HG03354 (cell line): ENCODE measurements around the gene CHCHD3.
"Not testable (repeated sequence)": the region's sequence is repeated elsewhere in the genome, so short reads cannot be mapped to it uniquely, and the experiment has no call there.

Source experiments
- ATAC-seq: cut with Tn5 transposase; IDR thresholded peaks from one replicate; pipeline ENCODE4 v1.9.1; 2021; ENCODE audit warnings: mild to moderate bottlenecking; ENCODE audit not compliant: unreplicated experiment, poor library complexity, severe bottlenecking

Gene CHCHD3

DNA sequence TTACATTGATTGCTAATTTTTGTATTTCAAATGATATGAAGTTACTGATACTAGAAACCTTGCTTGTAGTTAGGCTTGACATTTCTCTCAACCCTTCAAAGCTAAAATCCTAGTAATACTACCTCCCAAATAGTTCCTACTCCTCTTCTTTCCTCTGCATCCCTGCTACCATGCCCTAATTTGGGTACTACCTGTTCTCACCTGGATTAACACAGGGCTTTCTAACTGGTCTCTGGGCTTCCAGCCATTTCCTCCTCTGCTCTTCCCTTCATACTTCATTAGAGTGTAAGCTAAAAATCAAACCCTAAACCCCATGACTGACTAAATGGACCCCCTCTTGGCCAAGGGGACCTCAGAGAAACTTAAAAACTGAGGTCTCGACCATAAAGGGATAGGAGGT lies 112.4 kb downstream of the CHCHD3 start:
- no peak for ATAC-seq

DNA sequence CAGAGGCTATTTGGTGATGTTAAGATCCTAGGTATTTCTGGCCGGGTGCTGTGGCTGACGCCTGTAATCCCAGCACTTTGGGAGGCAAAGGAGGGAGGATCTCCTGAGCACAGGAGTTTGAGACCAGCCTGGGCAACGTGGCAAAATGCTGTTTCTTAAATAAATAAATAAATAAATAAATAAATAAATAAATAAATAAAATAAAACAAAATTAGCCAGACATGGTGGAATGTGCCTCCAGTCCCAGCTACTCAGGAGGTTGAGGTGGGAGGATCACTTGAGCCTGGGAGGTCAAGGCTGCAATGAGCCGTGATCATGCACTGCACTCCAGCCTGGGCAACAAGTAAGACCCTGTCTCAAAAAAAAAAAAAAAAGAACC lies 114.4 kb downstream of the CHCHD3 start:
- ATAC-seq: not testable (repeated sequence)

DNA sequence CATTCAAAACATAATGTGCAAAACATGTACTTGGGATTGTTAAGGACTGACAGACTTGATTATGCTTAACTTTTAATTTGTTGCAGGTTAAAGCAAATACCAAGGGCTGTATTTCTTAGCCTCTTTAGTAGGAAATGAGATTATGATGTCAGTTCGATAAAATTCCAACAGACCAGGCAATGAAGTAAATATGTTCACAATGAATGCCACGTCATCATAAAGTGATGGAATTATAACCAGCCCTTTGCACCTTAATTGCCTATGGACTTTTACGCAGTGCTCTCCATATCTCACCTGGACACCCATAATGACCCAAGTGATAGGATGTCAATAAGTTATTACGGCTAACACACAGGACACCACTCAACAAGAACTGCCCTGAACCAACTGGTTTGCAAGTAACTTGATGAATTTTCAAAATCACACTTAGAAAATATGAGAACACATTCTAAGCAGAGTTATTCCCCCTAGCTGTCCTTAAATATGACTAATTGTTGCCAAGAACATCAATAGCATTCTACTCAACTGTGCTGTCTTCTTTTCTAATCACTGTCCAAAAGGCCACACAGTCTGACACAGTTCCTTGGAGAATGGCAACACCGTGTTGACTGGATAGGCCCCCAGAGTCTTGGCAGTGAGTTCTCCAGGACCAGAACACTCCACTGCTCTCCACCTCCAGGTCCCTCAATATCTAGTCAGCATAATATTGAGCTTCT lies 115.0 kb downstream of the CHCHD3 start:
- no peak for ATAC-seq

DNA sequence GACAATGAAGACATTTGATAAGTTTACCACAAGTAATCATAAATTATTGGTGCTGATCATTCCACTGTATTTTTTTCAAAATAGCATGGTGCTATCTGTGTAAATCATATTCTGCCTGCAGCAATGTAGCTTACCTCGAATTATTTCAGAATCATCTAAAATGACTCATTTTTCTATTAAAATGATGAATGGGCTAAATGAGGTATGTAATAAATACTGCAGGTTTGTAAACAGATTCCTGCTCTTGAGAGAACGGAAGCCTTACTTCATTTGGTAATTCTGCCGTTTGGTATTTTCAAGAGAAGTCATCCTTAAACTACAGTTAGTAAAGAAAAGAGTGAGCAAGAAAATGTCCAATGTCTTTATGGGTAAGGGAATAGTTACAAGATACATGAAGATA lies 115.9 kb downstream of the CHCHD3 start:
- ATAC-seq: no peak

DNA sequence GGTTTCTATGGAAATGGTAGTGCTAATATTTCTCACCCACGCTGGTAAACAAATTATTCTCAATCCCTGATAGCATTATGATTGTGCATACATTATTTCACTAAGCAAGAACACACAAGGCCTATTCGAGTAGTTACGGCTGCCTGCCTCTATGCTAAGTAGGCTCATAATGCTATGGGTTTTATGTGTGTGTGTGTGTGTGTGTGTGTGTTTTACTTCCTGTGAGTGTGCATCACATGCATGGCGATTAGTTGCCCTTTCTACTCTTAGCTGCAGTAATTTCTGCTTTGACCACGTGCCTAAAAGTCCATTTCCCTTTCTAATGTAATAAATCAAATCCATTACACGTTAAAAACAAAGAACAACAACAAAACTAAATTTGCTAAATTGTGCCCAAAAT lies 117.0 kb downstream of the CHCHD3 start:
- no peak for ATAC-seq

DNA sequence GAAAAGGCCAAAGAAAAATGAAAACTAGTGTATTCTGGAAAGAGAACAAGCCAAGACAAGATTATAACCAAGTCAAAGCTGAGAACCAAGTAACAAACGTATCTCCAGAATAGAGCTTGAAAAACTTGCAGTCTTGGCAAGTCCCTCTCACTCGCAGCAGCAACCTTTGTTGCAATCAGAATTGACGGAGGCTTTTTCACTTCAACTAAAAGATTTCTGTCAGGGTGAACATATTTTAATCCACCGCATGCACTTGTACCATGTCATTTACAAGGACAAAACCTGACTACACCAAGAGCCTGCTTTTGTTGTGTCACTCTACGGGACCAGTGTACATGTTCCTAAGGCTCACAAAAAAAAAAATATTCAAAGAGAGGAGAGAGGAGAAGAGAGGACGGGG lies 122.0 kb downstream of the CHCHD3 start:
- no peak for ATAC-seq

DNA sequence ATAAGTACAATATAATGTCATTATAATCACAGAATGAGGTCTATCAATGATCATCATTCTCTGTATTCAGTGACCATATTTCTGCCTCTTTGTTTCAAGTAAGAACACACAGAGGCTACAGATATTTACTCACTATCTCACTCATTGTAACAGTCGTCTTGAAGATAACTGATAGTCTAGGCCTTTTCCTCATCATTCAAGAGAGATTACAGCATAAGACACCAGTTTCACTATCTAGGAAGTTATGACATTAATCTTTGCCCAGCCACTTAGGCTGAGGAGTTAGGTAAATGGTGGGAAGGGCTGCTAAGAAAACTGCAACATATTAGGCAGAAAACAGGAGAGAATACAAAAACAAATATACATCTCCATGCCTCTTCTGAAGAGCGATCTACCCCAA lies 125.3 kb downstream of the CHCHD3 start:
- ATAC-seq: no peak

DNA sequence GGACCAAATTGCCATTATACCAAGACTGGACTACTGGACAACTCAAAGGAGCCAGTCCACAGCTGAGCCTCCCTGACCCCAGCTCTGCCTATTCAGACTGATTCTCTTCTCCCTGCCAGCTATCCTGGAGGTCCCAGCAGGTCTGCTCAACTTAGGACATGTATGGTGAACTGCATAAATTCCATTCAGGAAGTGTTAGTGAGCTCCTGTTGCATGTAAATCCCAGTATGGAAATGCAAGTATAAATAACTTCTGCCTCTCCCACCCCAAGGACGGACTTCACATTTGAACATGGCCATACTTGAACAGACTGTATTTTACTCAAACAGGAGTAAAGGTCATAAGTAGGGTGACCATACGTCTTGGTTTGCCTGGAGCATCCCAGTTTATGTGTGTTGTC lies 128.4 kb downstream of the CHCHD3 start:
- ATAC-seq: no peak

DNA sequence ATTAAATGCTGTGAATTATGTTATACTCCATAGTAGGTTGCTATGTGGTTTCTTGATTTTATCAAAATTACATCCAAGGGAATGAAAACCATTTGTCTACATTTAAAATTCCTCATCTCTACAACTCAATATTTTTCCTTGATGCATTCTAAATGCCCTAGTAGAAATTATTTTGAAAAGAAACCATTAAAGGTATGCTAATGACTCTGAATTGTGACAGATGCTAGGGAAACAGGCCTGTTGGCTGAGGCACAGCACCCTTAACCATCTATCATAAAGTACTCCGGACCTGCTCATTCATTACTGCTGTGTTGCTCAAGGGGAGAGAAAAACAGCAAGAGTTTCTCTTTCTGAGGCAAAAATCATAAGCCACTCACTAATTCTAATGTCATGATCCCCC lies 131.2 kb downstream of the CHCHD3 start:
- ATAC-seq: no peak

DNA sequence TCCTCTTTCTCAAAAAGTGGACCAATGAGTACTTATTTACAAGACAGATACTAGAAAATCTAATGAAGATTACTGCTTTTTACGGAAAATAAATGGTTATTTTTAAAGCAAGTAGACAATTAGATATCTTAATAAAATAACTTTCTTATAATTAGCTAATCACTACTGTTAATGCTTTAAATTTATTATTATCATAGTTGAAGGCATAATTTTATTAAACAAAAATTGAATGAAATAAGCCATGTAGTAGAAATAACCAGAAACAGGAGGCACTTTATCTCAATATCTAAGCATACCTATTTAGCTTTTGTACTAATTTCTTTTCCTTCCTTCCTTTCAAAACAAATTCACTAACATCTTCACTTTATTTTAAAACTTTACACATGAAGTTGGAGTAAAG lies 134.9 kb downstream of the CHCHD3 start:
- ATAC-seq: no peak

DNA sequence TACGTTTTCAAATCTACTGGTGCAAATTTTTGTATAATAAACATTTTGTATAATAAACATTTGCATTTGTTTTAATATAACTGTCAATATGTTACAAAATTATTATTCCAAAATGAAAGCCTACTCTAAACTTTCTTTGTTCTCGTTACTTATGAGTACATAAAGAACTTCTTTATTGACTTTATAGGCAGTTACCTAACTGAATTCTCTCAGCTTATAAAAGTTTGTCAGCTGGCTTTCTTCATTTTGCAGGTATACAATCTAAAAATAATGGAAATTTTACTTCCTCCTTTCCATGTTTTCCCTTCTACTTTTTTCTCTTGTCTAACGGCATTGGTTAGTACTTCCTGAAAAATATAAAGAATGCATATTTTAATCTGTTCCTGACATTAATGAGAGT lies 137.1 kb downstream of the CHCHD3 start:
- ATAC-seq: no peak

DNA sequence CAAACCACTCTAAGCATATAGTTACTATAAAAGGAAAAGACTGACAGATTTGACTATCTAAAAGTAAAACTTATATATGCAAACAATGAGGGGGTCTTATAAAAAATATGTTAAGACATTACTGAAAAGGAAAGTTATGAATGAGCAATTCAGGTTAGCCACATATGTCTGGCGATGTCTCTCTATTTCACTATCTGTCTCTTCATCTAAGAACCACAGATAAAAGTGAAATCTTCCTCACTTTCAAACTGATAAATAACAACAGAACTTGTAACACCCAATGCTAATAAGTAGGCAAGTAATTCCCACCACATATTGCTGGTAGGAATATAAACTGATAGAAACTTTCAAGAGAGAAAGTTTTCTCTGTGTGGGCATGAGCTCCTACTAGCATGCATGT lies 138.2 kb downstream of the CHCHD3 start:
- ATAC-seq: no peak

DNA sequence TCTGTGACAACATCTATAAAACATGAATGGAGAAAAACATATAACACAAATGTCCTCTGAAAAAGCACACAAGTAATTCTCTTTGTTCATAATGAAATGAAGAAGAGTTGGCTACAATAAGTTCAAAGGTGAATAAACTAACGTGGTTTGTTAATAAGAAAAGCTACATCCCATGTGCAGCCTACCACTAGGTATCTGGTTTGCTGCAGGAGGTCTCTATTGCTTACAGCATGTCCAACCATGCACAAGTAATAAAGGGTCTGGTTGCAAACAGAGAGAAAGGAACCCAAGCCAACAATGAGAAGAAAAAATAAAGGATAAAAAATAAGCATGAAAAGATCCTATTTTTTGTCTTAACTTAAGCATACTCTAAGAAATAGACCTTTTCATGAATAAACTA lies 139.2 kb downstream of the CHCHD3 start:
- ATAC-seq: no peak

DNA sequence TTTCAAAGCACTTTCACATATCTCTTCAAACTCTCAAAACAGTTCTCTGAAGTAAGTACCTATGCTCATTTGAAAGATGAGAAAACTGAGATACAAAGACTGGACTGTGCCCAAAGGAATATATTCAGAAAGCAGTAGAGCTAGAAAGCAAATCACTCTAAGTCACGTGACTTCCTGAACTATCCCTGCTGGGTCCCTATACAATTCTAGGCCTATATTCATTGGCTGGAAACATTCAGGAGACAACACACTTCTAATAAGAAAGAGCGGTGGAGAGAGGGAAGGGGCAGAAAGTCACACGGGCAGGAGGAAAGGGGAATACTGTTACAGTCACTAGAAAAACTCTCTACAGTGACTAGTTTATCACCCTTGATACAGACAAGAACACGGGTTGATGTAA lies 140.0 kb downstream of the CHCHD3 start:
- ATAC-seq: no peak

DNA sequence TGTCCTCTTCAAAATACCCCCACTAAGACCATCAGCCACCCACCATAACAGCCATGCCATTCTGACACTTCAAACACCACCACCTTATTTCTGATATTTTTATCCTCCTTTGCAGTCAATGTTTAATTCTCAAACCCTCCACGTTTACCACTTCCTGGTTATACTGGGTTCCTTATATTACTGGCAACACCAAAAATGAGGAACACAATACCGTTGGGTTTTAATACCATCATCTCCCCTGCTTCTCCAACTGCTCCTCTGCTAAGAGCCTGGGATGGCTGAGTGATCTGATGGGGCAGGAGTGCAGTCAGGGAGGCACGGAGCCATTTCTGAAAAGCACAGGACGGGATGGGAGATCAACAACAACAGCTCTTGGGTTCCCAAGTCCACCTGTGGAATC lies 140.5 kb downstream of the CHCHD3 start:
- no peak for ATAC-seq

DNA sequence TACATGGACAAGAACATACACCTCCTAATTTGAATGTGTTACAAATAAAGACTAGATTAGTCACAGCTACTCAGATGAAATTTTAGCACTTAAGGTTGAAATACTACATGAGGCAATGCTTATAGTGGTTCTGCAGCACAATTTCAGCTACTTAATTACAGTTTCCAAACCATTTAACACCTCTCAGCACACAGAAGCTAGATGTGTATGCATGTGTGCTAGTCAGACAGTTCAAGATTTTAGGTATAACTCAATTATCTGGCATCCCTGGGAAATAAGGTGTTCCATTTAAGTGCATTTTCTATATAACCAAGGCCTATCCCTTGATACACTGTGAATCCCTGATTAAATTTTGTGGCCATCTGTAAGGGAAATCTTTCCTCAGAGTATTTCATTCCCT lies 141.8 kb downstream of the CHCHD3 start:
- ATAC-seq: no peak

DNA sequence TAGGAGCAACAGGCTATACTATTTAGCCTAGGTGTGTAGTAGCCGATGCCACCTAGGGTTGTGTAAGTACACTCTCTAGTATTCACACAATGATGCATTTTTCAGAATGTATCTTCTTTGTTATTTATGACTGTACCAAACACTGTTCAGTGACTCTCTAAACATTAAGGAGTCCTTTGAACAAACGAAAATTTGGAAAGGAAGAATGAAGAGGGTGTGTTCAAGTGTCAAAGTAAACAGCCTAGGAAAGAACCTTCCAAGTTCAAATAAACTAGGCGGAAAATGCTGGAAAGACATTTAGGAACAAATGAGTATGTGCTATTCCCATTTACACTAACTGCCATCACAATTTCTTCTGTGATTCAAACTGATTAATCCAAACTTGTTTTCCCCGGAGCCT lies 142.4 kb downstream of the CHCHD3 start:
- no peak for ATAC-seq

DNA sequence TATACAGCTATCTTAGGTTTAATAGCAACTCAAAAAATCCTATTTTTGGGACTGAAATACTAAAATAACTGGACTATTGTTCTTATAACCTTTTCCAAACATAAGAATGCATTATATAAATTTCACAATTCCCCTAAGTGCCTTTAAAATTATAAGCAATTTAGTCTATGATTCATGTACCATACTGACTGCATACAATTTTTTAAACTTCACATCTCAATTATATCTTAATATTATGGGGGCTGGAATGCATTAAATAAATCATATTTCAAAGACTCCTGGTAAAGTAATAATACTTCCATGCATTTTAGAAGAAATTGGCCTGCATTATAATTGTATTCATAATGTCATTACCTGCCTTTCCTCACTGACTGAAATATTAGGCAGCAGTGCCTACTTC lies 144.6 kb downstream of the CHCHD3 start:
- ATAC-seq: no peak

DNA sequence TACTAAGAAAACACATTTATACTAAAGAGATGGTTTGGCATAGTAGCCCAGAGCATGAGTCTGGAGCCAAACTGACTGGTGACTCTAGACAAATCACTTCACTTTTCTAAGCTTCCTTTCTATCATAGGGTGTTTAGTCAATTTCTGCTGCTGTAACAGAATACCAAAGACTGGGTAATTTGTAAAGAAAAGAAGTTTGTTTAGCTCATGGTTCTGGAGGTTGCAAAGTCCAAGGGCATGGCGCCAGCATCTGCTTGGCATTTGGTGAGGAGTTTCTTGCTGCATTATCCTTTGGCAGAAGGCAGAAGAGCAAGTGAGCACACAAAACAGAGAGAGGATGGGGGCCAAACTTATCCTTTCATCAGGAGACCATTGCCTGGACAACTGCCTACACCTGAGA lies 146.3 kb downstream of the CHCHD3 start:
- no peak for ATAC-seq

DNA sequence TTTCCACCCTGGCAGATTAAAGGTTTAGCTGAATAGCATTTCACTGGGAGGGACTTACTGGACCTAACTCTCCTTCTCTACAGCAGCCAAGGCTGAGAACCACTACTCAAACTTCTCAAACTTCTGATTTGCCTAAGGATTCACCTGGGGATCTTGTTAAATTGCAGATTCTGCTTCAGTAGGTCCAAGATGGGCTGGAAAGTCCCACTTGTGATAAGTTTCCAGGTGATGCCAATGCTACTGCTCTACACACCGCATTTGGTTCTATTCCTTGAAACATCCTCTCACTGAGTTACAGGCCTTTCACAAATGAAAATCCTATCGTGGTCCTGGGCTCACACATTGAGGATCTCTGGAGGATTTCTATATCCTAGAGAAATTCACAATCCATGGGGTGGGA lies 147.9 kb downstream of the CHCHD3 start:
- ATAC-seq: no peak

DNA sequence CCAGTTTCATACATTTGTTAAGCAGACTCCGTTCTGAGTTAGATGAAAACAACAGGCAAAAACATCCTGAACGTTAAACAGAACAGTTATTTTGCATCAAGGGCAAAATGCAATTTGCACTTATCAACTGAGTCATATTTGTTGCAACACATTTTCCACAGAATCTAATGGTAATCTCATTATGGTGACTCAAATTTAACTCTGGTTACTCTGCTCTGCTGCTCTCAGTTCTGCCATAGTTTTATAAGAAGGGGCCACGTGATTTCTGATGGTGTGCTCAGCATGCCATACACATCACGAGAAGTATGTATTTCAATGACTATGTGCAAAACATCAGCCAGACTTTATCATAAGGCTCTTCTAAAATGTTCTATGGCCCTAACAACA lies 148.8 kb downstream of the CHCHD3 start:
- no peak for ATAC-seq

DNA sequence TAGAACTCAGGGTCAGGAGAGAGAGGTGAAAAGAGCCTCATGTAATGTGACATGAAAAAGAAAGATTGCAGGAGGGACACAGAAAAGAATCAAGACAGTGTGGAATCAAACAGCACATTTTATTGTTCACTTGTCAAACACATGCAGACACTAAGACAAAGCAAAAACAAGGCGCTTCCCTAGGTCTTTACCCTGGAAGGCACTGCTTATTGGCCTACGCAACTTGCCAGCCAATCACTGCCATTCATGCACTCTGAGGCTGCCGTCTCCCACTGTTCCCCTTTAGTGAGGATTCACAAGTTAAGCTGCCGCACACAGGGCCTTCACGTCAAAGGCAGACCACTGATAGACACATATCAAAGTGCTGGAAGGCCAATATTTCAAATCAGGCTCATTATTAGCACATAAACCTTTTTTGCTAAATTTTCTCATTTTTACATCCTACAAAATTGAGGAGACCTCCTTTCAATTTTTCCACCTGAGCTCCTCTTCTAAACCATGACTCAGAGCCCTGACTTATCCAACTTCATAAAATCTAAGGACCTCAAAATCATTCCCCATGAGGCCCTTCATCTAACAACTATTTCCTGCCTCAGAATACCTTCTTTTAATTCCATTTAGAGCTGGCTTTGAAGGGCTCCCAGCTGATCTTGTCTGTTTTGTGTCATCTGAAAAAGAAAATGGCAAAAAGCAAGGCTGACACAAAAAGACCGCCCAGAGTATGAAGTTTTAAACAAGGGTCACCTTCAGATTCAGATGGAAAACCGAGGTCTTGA lies 149.4 kb downstream of the CHCHD3 start:
- no peak for ATAC-seq
